Stimulated activated CD4-positive, alpha-beta T cell treated with anti-CD3 and anti-CD28 coated beads, Interleukin-15, amount 100 ng/mL, for 24 hours (primary cell): ENCODE data around the gene CCDC183.
"Not testable (repeated sequence)": the region's sequence is repeated elsewhere in the genome, so short reads cannot be mapped to it uniquely, and the experiment has no call there.

Experiments
- DNase-seq: peaks from one replicate; pipeline ENCODE4 v3.0.0-alpha.2; 2020

CCDC183 gene

GRCh38 chr9:136803009-136803550 lies 6.9 kb downstream of the CCDC183 start:
- DNase-seq: not testable (repeated sequence)

GRCh38 chr9:136803551-136804508 lies 7.7 kb downstream of the CCDC183 start:
- DNase-seq: no peak

GRCh38 chr9:136804509-136805206 lies 8.5 kb downstream of the CCDC183 start:
- no peak for DNase-seq

GRCh38 chr9:136805207-136805740 lies 9.1 kb downstream of the CCDC183 start:
- DNase-seq: no peak

- DNase-seq: no peak
Measured at GRCh38 chr9:136806067-136806466, 9.9 kb downstream of the CCDC183 start.

GRCh38 chr9:136806631-136807201 lies 10.6 kb downstream of the CCDC183 start:
- no peak for DNase-seq

GRCh38 chr9:136807281-136808074 lies 11.3 kb downstream of the CCDC183 start, which contains the start of gene RABL6:
TSS of gene RABL6 (plus strand) at chr9:136807948. CDS start at chr9:136808197, 249 bp downstream.
- DNase-seq: peak; percentile 85

- DNase-seq: peak; percentile 55
Measured at GRCh38 chr9:136808075-136808805, 12.1 kb downstream of the CCDC183 start.

- no peak for DNase-seq
Measured at GRCh38 chr9:136808806-136809158, 12.6 kb downstream of the CCDC183 start.

- no peak for DNase-seq
Measured at GRCh38 chr9:136814725-136815421, 18.7 kb downstream of the CCDC183 start.

- no peak for DNase-seq
Measured at GRCh38 chr9:136815422-136815782, 19.3 kb downstream of the CCDC183 start.

- DNase-seq: no peak
Measured at GRCh38 chr9:136820971-136821825, 25.1 kb downstream of the CCDC183 start.

- DNase-seq: no peak
Measured at GRCh38 chr9:136821826-136822544, 25.8 kb downstream of the CCDC183 start.

- DNase-seq: no peak
Measured at GRCh38 chr9:136823136-136824046, 27.3 kb downstream of the CCDC183 start.

GRCh38 chr9:136824496-136825225 lies 28.5 kb downstream of the CCDC183 start:
- DNase-seq: no peak

GRCh38 chr9:136825295-136826187 lies 29.4 kb downstream of the CCDC183 start:
- no peak for DNase-seq
